ENCODE data around the gene CFAP58. TPM values are rescaled to one million over a fixed set of nuclear protein-coding genes. Genes with fewer than 3 reads are reported as not detected.

CFAP58 gene
- total and polyA plus RNA-seq, 2 donors (not counting 1 experiment from before 2014, with no cell fraction given): not detected

- Mint-ChIP-seq H3K4me3 (no peak overlapping the region), H3K27ac (no peak overlapping the region), H3K27me3 (no peaks in the 10 kb centered on the region), H3K9me3 (ENCODE audit: insufficient read depth) (no peaks in the 10 kb centered on the region), H3K4me1 (peaks cover 17% of the 10 kb centered on the region)
- whole genome bisulfite sequencing (ENCODE audit: insufficient coverage): no CpG with 5 or more reads among the region's 4 CpGs
- no peak for TF ChIP-seq EZH2 (IDR thresholded peaks at IDR 0.05; ENCODE audit: borderline replicate concordance, insufficient read depth, low read depth, low read length, poor library complexity, severe bottlenecking)
- TF ChIP-seq CTCF (IDR thresholded peaks at IDR 0.05): no peak
- Histone ChIP-seq H3K79me2 (ENCODE audit: control insufficient read depth, insufficient read depth, low read length) (no peaks in the 10 kb centered on the region), H3K27ac (ENCODE audit: low read length in 2 of 2) (no peak overlapping the region), H3K4me2 (replicated peaks; ENCODE audit: low read depth, low read length, poor library complexity, severe bottlenecking) (no peak overlapping the region), H3K27me3 (replicated peaks in 1 of 4; ENCODE audit: control extremely low read depth in 1 of 4, control insufficient read depth in 3 of 4, insufficient read depth in 4 of 4, low read length in 3 of 4) (no peaks in the 10 kb centered on the region), H3K4me1 (ENCODE audit: control insufficient read depth in 2 of 2, insufficient read depth in 2 of 2, low read length in 2 of 2) (peaks cover 16 to 41% of the 10 kb centered on the region in 2 donors), H3K36me3 (replicated peaks in 1 of 2; ENCODE audit: control extremely low read depth in 1 of 2, control insufficient read depth in 1 of 2, extremely low read depth in 1 of 2, insufficient read depth in 2 of 2, low read length in 1 of 2) (no peaks in the 10 kb centered on the region), H3K9me3 (ENCODE audit: control extremely low read depth in 1 of 3, control insufficient read depth in 2 of 3, insufficient read depth in 1 of 3, low read length in 2 of 3) (no peaks in the 10 kb centered on the region), H3K4me3 (ENCODE audit: control extremely low read depth in 1 of 5, extremely low read depth in 1 of 5, insufficient read depth in 1 of 5, low read depth in 2 of 5, low read length in 4 of 5) (no peak overlapping the region), H2AFZ (ENCODE audit: insufficient read depth, low read depth, low read length, poor library complexity, severe bottlenecking) (peak overlapping the region; percentile 29), H3K9ac (ENCODE audit: low read length) (no peak overlapping the region), H4K20me1 (ENCODE audit: control insufficient read depth, insufficient read depth, low read length, poor library complexity, severe bottlenecking) (no peaks in the 10 kb centered on the region)
- ATAC-seq (ENCODE audit: low read depth) (no peak), DNase-seq (no peak)
- ChIA-PET CTCF (interaction anchor here (1.0 to 15.7 kb wide), 4 partner anchors 17 to 69 kb away, joined by 3 to 594 read pairs (median 30); no protein-coding TSS in a partner anchor), POLR2A (interaction anchor here (0.6 to 0.7 kb wide), 2 partner anchors 38 to 1433 kb away, joined by 3 to 6 read pairs; no protein-coding TSS in a partner anchor)
- intact Hi-C loops (cut with micrococcal nuclease): loop anchor here (5.0 kb wide), 1 partner anchor 634 kb away; no protein-coding TSS in a partner anchor
These were observed 7.7 kb upstream of the CFAP58 start for GRCh38 chr10:104345941-104346340.

- DNase-seq (no peak), ATAC-seq (ENCODE audit: low read depth) (no peak)
- Histone ChIP-seq H3K4me2 (replicated peaks; ENCODE audit: low read depth, low read length, poor library complexity, severe bottlenecking) (no peak overlapping the region), H3K9ac (ENCODE audit: low read length) (no peak overlapping the region), H3K27me3 (replicated peaks in 1 of 4; ENCODE audit: control extremely low read depth in 1 of 4, control insufficient read depth in 3 of 4, insufficient read depth in 4 of 4, low read length in 3 of 4) (no peaks in the 10 kb centered on the region), H3K4me1 (ENCODE audit: control insufficient read depth in 2 of 2, insufficient read depth in 2 of 2, low read length in 2 of 2) (peaks cover 24 to 47% of the 10 kb centered on the region in 2 donors), H2AFZ (ENCODE audit: insufficient read depth, low read depth, low read length, poor library complexity, severe bottlenecking) (no peak overlapping the region), H4K20me1 (ENCODE audit: control insufficient read depth, insufficient read depth, low read length, poor library complexity, severe bottlenecking) (no peaks in the 10 kb centered on the region), H3K36me3 (replicated peaks in 1 of 2; ENCODE audit: control extremely low read depth in 1 of 2, control insufficient read depth in 1 of 2, extremely low read depth in 1 of 2, insufficient read depth in 2 of 2, low read length in 1 of 2) (no peaks in the 10 kb centered on the region), H3K79me2 (ENCODE audit: control insufficient read depth, insufficient read depth, low read length) (no peaks in the 10 kb centered on the region), H3K4me3 (ENCODE audit: control extremely low read depth in 1 of 5, extremely low read depth in 1 of 5, insufficient read depth in 1 of 5, low read depth in 2 of 5, low read length in 4 of 5) (no peak overlapping the region), H3K9me3 (ENCODE audit: control extremely low read depth in 1 of 3, control insufficient read depth in 2 of 3, insufficient read depth in 1 of 3, low read length in 2 of 3) (no peaks in the 10 kb centered on the region), H3K27ac (ENCODE audit: low read length in 2 of 2) (no peak overlapping the region)
- intact Hi-C loops (cut with micrococcal nuclease): loop anchor here (5.0 kb wide), 1 partner anchor 635 kb away; no protein-coding TSS in a partner anchor
- Mint-ChIP-seq H3K9me3 (ENCODE audit: insufficient read depth) (no peaks in the 10 kb centered on the region), H3K27ac (peak overlapping the region; percentile 66), H3K4me1 (peaks cover 32% of the 10 kb centered on the region), H3K4me3 (no peak overlapping the region), H3K27me3 (no peaks in the 10 kb centered on the region)
- WGBS (ENCODE audit: insufficient coverage): 49% methylated on average over 2 of the region's 4 CpGs
- ChIA-PET CTCF (interaction anchor here (0.9 to 15.7 kb wide), 7 partner anchors 9 to 73 kb away, joined by 3 to 594 read pairs (median 9); partner anchors contain the start of gene ITPRIP), POLR2A (no interaction called here)
- no peak for TF ChIP-seq EZH2 (IDR thresholded peaks at IDR 0.05; ENCODE audit: borderline replicate concordance, insufficient read depth, low read depth, low read length, poor library complexity, severe bottlenecking)
- no peak for TF ChIP-seq CTCF (IDR thresholded peaks at IDR 0.05)
These were observed 6.2 kb upstream of the CFAP58 start for GRCh38 chr10:104347295-104348045.

Measured in B cell (primary cell).